Stomach smooth muscle (tissue), 2 donors: Measurements from ENCODE around the gene OIP5.
"Not testable (repeated sequence)": the region's sequence is repeated elsewhere in the genome, so short reads cannot be mapped to it uniquely, and the experiment has no call there.

Source experiments
- H3K27ac ChIP-seq: one replicate; pipeline ENCODE4 v1.7.0; 2013; ENCODE audit warnings: mild to moderate bottlenecking, low read length, inconsistent platforms
- H3K27me3 ChIP-seq, 2 donors: one replicate each; pipeline ENCODE4 v1.7.0; 2013; ENCODE audit warnings: low read length in 2 of 2; ENCODE audit not compliant: insufficient read depth in 2 of 2, control insufficient read depth in 1 of 2
- H3K36me3 ChIP-seq, 2 donors: one replicate each; pipeline ENCODE4 v1.7.0; 2013; ENCODE audit warnings: low read length in 2 of 2; ENCODE audit not compliant: control insufficient read depth in 2 of 2, insufficient read depth in 2 of 2
- H3K4me1 ChIP-seq: one replicate; pipeline ENCODE4 v1.7.0; 2013; ENCODE audit warnings: low read length; ENCODE audit not compliant: control insufficient read depth, insufficient read depth
- H3K4me3 ChIP-seq, 2 donors: one replicate each; pipeline ENCODE4 v1.7.0; 2013; ENCODE audit warnings: low read length in 2 of 2
- H3K9ac ChIP-seq, 2 donors: one replicate each; pipeline ENCODE4 v1.7.0; 2013; ENCODE audit warnings: low read length in 2 of 2, mild to moderate bottlenecking in 1 of 2
- H3K9me3 ChIP-seq, 2 donors: one replicate each; pipeline ENCODE4 v1.7.0; 2013; ENCODE audit warnings: low read length in 2 of 2; ENCODE audit not compliant: control insufficient read depth in 2 of 2
- donor health status: healthy.
- donor health status: Pancreatic carcinoma.

The OIP5 gene

DNA sequence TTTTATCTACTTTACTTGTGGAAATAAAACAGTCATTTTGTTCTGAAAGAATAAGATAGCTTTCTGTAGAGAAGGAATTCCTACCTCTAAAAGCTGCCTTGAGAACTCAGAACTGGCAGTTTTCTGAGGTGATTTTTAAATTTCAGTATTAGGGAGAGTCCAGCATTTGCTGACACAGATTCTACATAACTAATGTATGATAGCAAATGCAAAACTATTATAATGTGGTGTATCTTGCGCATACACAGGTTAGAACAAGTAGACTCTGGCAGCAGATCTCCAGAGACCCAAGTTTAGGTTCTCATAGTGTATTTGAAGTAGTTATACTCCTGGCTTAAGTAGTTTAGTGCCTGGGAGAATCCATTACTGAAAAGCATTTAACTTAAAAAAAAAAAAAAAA, 30.8 kb downstream of the OIP5 start:
- H3K9me3 ChIP-seq: no peaks in the 10 kb centered on the region
- no peak overlapping the region for H3K9ac ChIP-seq
- H3K36me3 ChIP-seq: peaks cover 2 to 6% of the 10 kb centered on the region in 2 donors
- H3K4me3 ChIP-seq: no peak overlapping the region
- H3K4me1 ChIP-seq: no peaks in the 10 kb centered on the region
- no peak overlapping the region for H3K27ac ChIP-seq
- no peaks in the 10 kb centered on the region for H3K27me3 ChIP-seq

DNA sequence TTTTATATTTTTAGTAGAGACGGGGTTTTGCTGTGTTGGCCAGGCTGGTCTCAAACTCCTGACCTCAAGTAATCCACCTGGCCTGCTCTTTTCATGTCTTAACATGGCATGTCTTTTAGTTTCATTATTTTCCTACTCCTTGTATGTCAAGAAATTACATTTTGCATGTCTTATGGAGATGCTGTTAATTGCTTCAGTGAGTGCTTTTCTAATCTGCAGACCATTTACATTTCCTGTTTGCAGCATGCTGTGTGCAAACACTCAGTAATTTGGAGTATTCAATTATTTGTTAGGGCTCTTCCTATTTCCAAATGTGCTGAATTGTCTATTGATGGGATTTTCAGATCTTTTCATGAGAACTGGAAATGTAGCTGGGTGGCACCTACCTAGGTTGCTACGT, 31.3 kb downstream of the OIP5 start:
- not testable (repeated sequence) for H3K27me3 ChIP-seq

DNA sequence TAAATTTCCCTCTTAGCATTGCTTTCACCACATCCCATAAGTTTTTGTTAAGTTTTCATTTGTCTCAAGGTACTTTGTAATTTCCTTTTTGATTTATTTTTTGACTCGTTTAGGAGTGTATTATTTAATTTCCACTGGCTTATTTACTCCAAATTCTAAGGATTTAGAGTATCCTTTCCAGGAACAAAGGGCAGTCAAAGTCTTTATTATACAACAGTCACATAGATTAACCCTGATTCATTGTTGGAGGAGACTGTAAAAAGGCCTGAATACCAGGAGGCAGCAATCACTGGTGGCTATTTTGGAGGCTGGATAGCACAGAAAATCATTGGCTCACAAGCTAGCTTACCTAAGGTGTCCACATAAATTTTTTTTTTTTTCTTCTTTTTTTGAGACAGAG, 39.9 kb downstream of the OIP5 start:
- Histone ChIP-seq H3K4me3 (no peak overlapping the region), H3K4me1 (peaks cover 8% of the 10 kb centered on the region), H3K9ac (no peak overlapping the region), H3K27me3 (no peaks in the 10 kb centered on the region), H3K27ac (no peak overlapping the region), H3K9me3 (no peaks in the 10 kb centered on the region), H3K36me3 (peaks cover 10 to 11% of the 10 kb centered on the region in 2 donors)

More for the DNA sequence above, 31.3 kb downstream of the OIP5 start:
- H3K36me3 ChIP-seq, H3K27ac ChIP-seq, H3K9ac ChIP-seq, H3K9me3 ChIP-seq, H3K4me3 ChIP-seq, H3K4me1 ChIP-seq: not testable (repeated sequence)

DNA sequence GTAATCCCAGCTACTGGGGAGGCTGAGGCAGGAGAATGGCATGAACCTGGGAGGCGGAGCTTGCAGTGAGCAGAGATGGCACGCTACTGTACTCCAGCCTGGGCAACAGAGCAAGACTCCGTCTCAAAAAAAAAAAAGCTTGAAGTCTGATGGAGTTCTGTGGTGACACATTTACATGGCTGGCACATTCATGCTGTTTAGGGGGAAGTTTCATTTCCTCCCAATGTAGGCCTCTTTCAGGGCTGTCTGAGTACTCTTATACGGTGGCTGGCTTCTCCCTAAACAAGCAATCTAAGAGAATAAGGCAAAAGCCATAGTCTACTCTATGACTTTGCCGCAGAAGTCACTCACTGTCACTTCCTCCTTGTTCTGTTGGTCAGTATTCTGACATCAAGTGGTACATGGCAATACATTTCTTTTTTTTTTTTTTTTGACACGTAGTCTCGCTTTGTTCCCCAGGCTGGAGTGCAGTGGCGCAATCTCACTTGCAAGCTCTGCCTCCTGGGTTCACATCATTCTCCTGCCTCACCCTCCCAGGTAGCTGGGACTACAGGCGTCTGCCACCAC, 41.2 kb downstream of the OIP5 start:
- no peak overlapping the region for H3K4me3 ChIP-seq
- H3K27me3 ChIP-seq: no peaks in the 10 kb centered on the region
- no peak overlapping the region for H3K27ac ChIP-seq
- no peak overlapping the region for H3K9ac ChIP-seq
- H3K4me1 ChIP-seq: peaks cover 8% of the 10 kb centered on the region
- H3K9me3 ChIP-seq: no peaks in the 10 kb centered on the region
- peaks cover 12 to 17% of the 10 kb centered on the region in 2 donors for H3K36me3 ChIP-seq

- Histone ChIP-seq H3K9ac (no peak overlapping the region), H3K4me3 (no peak overlapping the region), H3K27ac (no peak overlapping the region), H3K36me3 (peaks cover 12 to 20% of the 10 kb centered on the region in 2 donors), H3K4me1 (peaks cover 14% of the 10 kb centered on the region), H3K27me3 (no peaks in the 10 kb centered on the region), H3K9me3 (no peaks in the 10 kb centered on the region)
Measured at GRCh38 chr15:41289953-41290352, 42.4 kb downstream of the OIP5 start.

DNA sequence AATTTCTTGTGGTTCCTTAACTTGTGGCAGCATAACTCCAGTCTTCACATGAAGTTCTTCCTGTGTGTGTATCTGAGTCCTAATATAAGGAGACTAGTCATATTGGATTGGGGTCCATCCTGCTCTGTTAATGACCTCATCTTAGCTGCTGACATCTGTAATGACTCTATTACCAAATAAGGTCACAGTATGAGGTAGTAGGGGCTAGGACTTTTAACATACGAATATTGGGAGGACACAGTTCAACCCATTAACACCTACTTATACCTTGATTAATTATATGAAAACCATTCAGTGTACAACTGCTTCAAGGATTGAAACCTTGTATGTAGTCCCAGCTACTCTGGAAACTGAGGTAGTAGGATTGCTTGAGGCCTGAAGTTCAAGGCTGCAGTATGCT, 43.9 kb downstream of the OIP5 start:
- Histone ChIP-seq H3K9ac (no peak overlapping the region), H3K27me3 (no peaks in the 10 kb centered on the region), H3K27ac (no peak overlapping the region), H3K36me3 (peaks cover 12 to 18% of the 10 kb centered on the region in 2 donors), H3K4me3 (no peak overlapping the region), H3K9me3 (no peaks in the 10 kb centered on the region), H3K4me1 (peaks cover 14% of the 10 kb centered on the region)

- no peaks in the 10 kb centered on the region for H3K27me3 ChIP-seq
- no peaks in the 10 kb centered on the region for H3K9me3 ChIP-seq
- H3K36me3 ChIP-seq: peaks cover 12 to 18% of the 10 kb centered on the region in 2 donors
- H3K9ac ChIP-seq: no peak overlapping the region
- no peak overlapping the region for H3K4me3 ChIP-seq
- H3K27ac ChIP-seq: no peak overlapping the region
- H3K4me1 ChIP-seq: peaks cover 14% of the 10 kb centered on the region
Measured at GRCh38 chr15:41286665-41287333, 45.6 kb downstream of the OIP5 start.

DNA sequence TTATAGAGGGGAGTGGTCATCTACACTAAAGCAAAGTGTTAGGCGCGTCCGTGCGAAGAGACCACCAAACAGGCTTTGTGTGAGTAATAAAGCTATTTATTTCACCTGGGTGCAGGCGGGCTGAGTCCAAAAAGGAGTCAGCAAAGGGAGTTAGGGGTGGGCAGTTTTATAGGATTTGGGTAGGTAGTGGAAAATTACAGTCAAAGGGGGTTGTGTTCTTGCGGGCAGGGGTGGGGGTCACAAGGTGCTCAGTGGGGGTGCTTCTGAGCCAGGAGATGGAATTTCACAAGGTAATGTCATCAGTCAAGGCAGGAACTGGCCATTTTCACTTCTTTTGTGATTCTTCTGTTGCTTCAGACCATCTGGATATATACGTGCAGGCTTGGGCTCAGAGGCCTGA, 47.1 kb downstream of the OIP5 start:
- Histone ChIP-seq H3K4me1 (peaks cover 14% of the 10 kb centered on the region), H3K27me3 (no peaks in the 10 kb centered on the region), H3K36me3 (peaks cover 9 to 18% of the 10 kb centered on the region in 2 donors), H3K9ac (peak overlapping the region in 1 of 2 donors; percentile 88), H3K27ac (no peak overlapping the region), H3K4me3 (peak overlapping the region; percentile 90 to 97), H3K9me3 (no peaks in the 10 kb centered on the region)

- Histone ChIP-seq H3K9me3 (no peaks in the 10 kb centered on the region), H3K4me1 (peaks cover 14% of the 10 kb centered on the region), H3K9ac (peak overlapping the region; percentile 88 to 92), H3K36me3 (peaks cover 9 to 24% of the 10 kb centered on the region in 2 donors), H3K4me3 (peak overlapping the region; percentile 90 to 97), H3K27me3 (no peaks in the 10 kb centered on the region), H3K27ac (peak overlapping the region; percentile 78)
Measured at GRCh38 chr15:41284427-41285177, 47.8 kb downstream of the OIP5 start.

DNA sequence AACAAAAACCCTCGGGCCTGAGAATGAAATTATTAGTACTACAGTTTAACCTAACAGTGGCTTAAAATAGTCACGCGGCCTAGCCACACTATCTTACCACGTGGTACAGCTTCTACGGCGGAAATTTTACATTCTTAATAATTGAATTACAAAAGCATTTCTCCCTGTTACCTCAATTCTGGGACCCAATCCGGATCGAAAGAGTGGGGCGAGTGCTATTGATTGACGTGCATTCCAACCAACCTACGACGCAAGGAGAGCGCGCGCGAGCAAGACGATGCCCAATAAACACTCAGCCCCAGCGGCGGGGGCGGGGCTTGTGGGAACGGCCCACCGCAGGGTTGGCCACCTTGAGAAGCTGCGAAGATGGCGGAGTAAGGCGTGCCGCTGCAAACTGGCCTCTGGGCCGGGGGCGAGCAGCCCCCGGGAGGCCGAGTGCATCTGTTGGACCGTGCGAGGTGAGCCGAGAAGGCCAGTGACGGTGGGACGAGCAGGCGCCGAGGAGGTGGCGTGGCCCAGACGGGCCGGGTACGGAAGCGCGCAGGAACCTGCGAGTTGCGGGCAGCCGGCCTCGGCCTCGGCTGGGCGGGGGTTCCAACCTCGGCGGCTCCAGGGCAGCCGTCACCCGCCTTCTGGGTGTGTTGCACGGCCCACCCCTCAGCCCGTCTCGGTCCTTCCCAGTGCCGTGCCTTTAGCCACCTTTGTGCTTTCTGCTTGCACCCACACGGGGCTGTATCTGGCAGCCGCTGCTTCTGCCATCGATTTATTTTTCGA, 48.6 kb downstream of the OIP5 start:
- Histone ChIP-seq H3K9ac (peak overlapping the region; percentile 88 to 92), H3K36me3 (peaks cover 12 to 28% of the 10 kb centered on the region in 2 donors), H3K27me3 (no peaks in the 10 kb centered on the region), H3K4me1 (peaks cover 14% of the 10 kb centered on the region), H3K4me3 (peak overlapping the region; percentile 90 to 97), H3K27ac (peak overlapping the region; percentile 78), H3K9me3 (no peaks in the 10 kb centered on the region)
